Ovary (tissue), 9 donors: ENCODE measurements around the gene ERC1. TPM values are rescaled to one million over a fixed set of nuclear protein-coding genes. Genes with fewer than 3 reads are reported as not detected.

Source experiments
- DNase-seq, 5 donors: peaks; one replicate each; pipeline ENCODE4 v3.0.0-alpha.2; 2019 to 2020
- H3K27ac ChIP-seq, 2 donors: fragments of 200-600 bp; one replicate each; pipeline versions ENCODE4 v1.5.1 to v1.8.0; 2019 to 2022
- H3K27me3 ChIP-seq: fragments of 200-600 bp; one replicate; pipeline ENCODE4 v1.8.0; 2022
- H3K36me3 ChIP-seq: fragments of 200-600 bp; sonication (generic); one replicate; pipeline ENCODE4 v1.5.1; 2019
- H3K4me1 ChIP-seq: one replicate; pipeline ENCODE4 v1.8.1; 2013; ENCODE audit warnings: mild to moderate bottlenecking, moderate library complexity; ENCODE audit not compliant: insufficient read depth
- H3K4me3 ChIP-seq: fragments of 200-600 bp; sonication (generic); one replicate; pipeline ENCODE4 v1.5.1; 2017
- H3K9me3 ChIP-seq, 2 donors: fragments of 200-600 bp in 1 of 2; sonication (generic) in 1 of 2; one replicate each; pipeline versions ENCODE4 v1.5.1 to v1.8.1; 2013 to 2019; ENCODE audit warnings: mild to moderate bottlenecking in 1 of 2, moderate library complexity in 1 of 2
- CTCF ChIP-seq, 3 donors: fragments of 450-650 bp in 2 of 3; fragments of 200-600 bp in 1 of 3; IDR thresholded peaks; one replicate each; pipeline versions ENCODE4 v1.5.1 to v1.8.0; 2016 to 2022; ENCODE audit warnings: antibody characterized with exemption in 3 of 3, mild to moderate bottlenecking in 1 of 3
- EP300 ChIP-seq: sonication (generic); formaldehyde crosslinking; IDR thresholded peaks from one replicate; pipeline ENCODE4 v1.6.1; 2017; ENCODE audit warnings: antibody characterized with exemption
- POLR2A ChIP-seq: fragments of 450-650 bp; IDR thresholded peaks from one replicate; pipeline ENCODE4 v1.6.1; 2017; ENCODE audit warnings: antibody characterized with exemption, mild to moderate bottlenecking, moderate library complexity
- WGBS, 3 donors: extraction: QIAGEN DNeasy Blood & Tissue Kit in 1 of 3; methylation state at CpG; one replicate each; pipeline versions ENCODE4 v1.1.5 to v1.1.7; 2013 to 2017; 5-methylcytosine and 5-hydroxymethylcytosine counted together
- intact Hi-C, 4 donors: fragments of 100-400 bp; cut with DNase I; formaldehyde crosslinking; loops; one replicate each; pipeline versions ENCODE4 v1.11.0 to v1.15.1; 2022 to 2023
- polyA plus RNA-seq, 2 donors: library from polyadenylated mRNA; stranded (reverse); fragments of 200-250 nt in 1 of 2; fragments of 350-450 nt in 1 of 2; fragmentation: Illumina TruSeq in 1 of 2; extraction: RNeasy Lipid Tissue Mini Kit (QIAGEN cat#74804) in 1 of 2; gene quantifications; one replicate each; pipeline ENCODE4 v1.2.3, GENCODE V29; 2013 to 2014
- total RNA-seq, 7 donors: library from RNA; depleted of rRNA in 2 of 7; stranded (reverse); fragments of >200 nt in 2 of 7; fragmentation: NEBNext Ultra II Directional in 3 of 7; extraction: Animal tissue kit (Norgen Biotek cat#: 25700) in 3 of 7; gene quantifications; one replicate each; pipeline versions ENCODE4 v1.1.0 to v1.2.4, GENCODE V29; 2016 to 2023
- donor health status: DM: no; HTN: no; CAD: no; lungs with moderate emphysema.
- donor health status: DM: no; HTN: no; CAD: no.
- donor health status: Bipolar disorder and iron deficiency.
- donor health status: DM: yes; HTN: yes; CAD: no.
- donor health status: DM: no; HTN: no; CAD: no.
- donor health status: DM: yes; HTN: yes; CAD: no.

The ERC1 gene
- total and polyA plus RNA-seq, 9 donors, result 10.4 to 65.2 (median 51.6) TPM

GRCh38 chr12:1504895-1505311, 513.9 kb downstream of the ERC1 start:
- H3K9me3 ChIP-seq, result no peaks in the 10 kb centered on the region
- TF ChIP-seq POLR2A, result no peak
- no peak for TF ChIP-seq EP300
- no peak for TF ChIP-seq CTCF (IDR thresholded peaks at IDR 0.05)
- H3K27ac ChIP-seq, result no peak overlapping the region
- intact Hi-C loops, result no loop called here
- WGBS, 3 donors, result 72 to 82% (median 79%) methylated on average over 14 of the region's 14 CpGs
- DNase-seq, result no peak
- no peak overlapping the region for H3K4me3 ChIP-seq
- H3K27me3 ChIP-seq, result no peaks in the 10 kb centered on the region
- H3K4me1 ChIP-seq, result peaks cover 4% of the 10 kb centered on the region
- no peaks in the 10 kb centered on the region for H3K36me3 ChIP-seq

GRCh38 chr12:1505576-1505975, 514.6 kb downstream of the ERC1 start:
- intact Hi-C loops, result no loop called here
- DNase-seq, result no peak
- Histone ChIP-seq H3K27ac (no peak overlapping the region), H3K36me3 (no peaks in the 10 kb centered on the region), H3K27me3 (no peaks in the 10 kb centered on the region), H3K4me1 (no peaks in the 10 kb centered on the region), H3K4me3 (no peak overlapping the region), H3K9me3 (no peaks in the 10 kb centered on the region)
- 86 to 96% (median 94%) methylated on average over 10 of the region's 10 CpGs for WGBS, 3 donors
- TF ChIP-seq CTCF (IDR thresholded peaks at IDR 0.05), result no peak
- TF ChIP-seq POLR2A, result no peak
- TF ChIP-seq EP300, result no peak

GRCh38 chr12:1507308-1507707, 516.3 kb downstream of the ERC1 start:
- DNase-seq, result no peak
- H3K4me1 ChIP-seq, result no peaks in the 10 kb centered on the region
- H3K4me3 ChIP-seq, result no peak overlapping the region
- no peak overlapping the region for H3K27ac ChIP-seq
- WGBS, 3 donors, result 90 to 94% (median 91%) methylated on average over 7 of the region's 7 CpGs
- no peak for TF ChIP-seq POLR2A
- TF ChIP-seq CTCF (IDR thresholded peaks at IDR 0.05), result no peak
- TF ChIP-seq EP300, result no peak
- no peaks in the 10 kb centered on the region for H3K27me3 ChIP-seq
- H3K36me3 ChIP-seq, result no peaks in the 10 kb centered on the region
- intact Hi-C loops, result no loop called here
- no peaks in the 10 kb centered on the region for H3K9me3 ChIP-seq

GRCh38 chr12:1509413-1510052, 518.5 kb downstream of the ERC1 start:
- H3K27ac ChIP-seq, result no peak overlapping the region
- H3K27me3 ChIP-seq, result no peaks in the 10 kb centered on the region
- no peak for DNase-seq
- no peaks in the 10 kb centered on the region for H3K4me1 ChIP-seq
- TF ChIP-seq EP300, result no peak
- TF ChIP-seq POLR2A, result no peak
- no peak for TF ChIP-seq CTCF (IDR thresholded peaks at IDR 0.05)
- no peak overlapping the region for H3K4me3 ChIP-seq
- H3K9me3 ChIP-seq, result no peaks in the 10 kb centered on the region
- intact Hi-C loops, result no loop called here
- no peaks in the 10 kb centered on the region for H3K36me3 ChIP-seq
- 67 to 75% (median 72%) methylated on average over 14 of the region's 14 CpGs for WGBS, 3 donors
